Kidney epithelial cell (primary cell): Measurements from ENCODE around the gene OCIAD1. TPM values are rescaled to one million over a fixed set of nuclear protein-coding genes. Genes with fewer than 3 reads are reported as not detected.

Experiments
- DNase-seq: peaks from one replicate; pipeline ENCODE4 v3.0.0-alpha.2; 2010; ENCODE audit warnings: low read depth
- H3K27me3 ChIP-seq: 2 replicates; pipeline ENCODE4 v1.6.0; 2011; ENCODE audit warnings: low read length; ENCODE audit not compliant: control insufficient read depth, insufficient read depth
- H3K36me3 ChIP-seq: 2 replicates; pipeline ENCODE4 v1.5.1; 2011; ENCODE audit warnings: low read length; ENCODE audit not compliant: control insufficient read depth, insufficient read depth
- H3K4me3 ChIP-seq: 2 replicates; pipeline ENCODE4 v1.5.1; 2011; ENCODE audit warnings: low read depth, mild to moderate bottlenecking, control low read depth, low read length
- CTCF ChIP-seq: IDR thresholded peaks from 2 replicates; pipeline ENCODE4 v1.5.1; 2011; ENCODE audit warnings: mild to moderate bottlenecking, moderate library complexity, low read length, control low read depth, inconsistent platforms; ENCODE audit not compliant: insufficient read depth, poor library complexity, severe bottlenecking
- total RNA-seq: library from RNA; depleted of rRNA; stranded (reverse); fragments of >200 nt; gene quantifications from 2 replicates; pipeline ENCODE4 v1.2.3, GENCODE V29; 2015

The OCIAD1 gene
- total RNA-seq, 1 donor from 2014 or later = 166 TPM

DNA sequence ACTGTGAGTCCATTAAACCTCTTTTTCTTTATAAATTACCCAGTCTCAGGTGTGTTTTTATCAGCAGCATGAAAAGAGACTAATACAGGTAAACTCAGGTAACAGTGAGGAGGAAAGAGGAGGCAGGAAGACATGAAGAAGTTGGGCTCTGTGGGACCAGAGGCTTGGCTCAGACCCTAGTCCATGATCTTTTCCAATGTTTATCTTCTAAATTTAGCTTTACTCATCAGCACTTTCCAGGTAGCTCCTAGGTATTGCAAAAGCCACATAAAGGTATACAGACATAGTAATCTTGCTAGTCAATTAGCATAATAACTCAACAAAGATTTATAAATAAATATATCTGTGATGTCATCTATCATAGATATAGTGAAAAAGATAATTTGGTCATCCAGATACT is 39.6 kb upstream of the OCIAD1 start:
- H3K36me3 ChIP-seq = no peaks in the 10 kb centered on the region
- TF ChIP-seq CTCF = no peak
- H3K4me3 ChIP-seq = no peak overlapping the region
- H3K27me3 ChIP-seq = no peaks in the 10 kb centered on the region
- DNase-seq = no peak

- Histone ChIP-seq H3K27me3 (no peaks in the 10 kb centered on the region), H3K36me3 (no peaks in the 10 kb centered on the region), H3K4me3 (no peak overlapping the region)
- no peak for TF ChIP-seq CTCF
- DNase-seq = no peak
Observed at GRCh38 chr4:48792348-48793006, 38.4 kb upstream of the OCIAD1 start.

- DNase-seq = no peak
- H3K36me3 ChIP-seq = no peaks in the 10 kb centered on the region
- no peaks in the 10 kb centered on the region for H3K27me3 ChIP-seq
- H3K4me3 ChIP-seq = no peak overlapping the region
- TF ChIP-seq CTCF = no peak
Observed at GRCh38 chr4:48795108-48795507, 35.8 kb upstream of the OCIAD1 start.

DNA sequence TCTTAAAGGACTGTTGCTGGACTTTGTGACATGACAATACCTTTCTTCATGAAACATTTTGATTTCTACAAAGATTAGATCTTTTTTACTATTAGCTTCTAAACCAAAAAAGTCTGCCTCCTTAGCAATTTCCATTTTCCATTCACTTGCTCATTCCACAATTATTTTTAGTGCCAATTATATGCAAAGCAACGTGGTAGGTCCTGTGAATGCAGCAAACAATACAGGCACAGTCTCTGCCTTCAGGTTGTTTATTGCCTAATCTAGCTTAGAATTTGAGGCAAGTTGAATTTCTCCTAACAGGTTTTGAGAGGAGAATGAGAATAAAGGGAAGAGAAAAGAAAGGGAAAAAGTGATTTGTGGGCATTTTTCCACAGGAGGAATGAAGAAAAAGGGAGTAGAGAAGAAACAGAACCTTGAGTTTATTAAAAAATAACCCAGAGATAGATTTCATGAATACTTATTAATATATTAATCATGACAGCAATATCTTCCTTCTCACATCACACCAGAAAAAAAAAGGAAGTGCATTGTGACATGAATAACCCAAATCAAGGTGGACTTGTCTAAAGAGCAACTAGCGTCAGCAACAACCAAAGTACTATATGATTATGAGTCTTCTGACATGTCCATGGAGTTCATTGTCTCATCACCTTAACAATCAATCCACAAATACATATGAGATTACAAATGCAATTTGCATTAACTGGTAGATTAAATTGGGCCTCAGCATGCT is 34.5 kb upstream of the OCIAD1 start:
- Histone ChIP-seq H3K4me3 (no peak overlapping the region), H3K27me3 (no peaks in the 10 kb centered on the region), H3K36me3 (no peaks in the 10 kb centered on the region)
- no peak for TF ChIP-seq CTCF
- no peak for DNase-seq

- no peak overlapping the region for H3K4me3 ChIP-seq
- H3K27me3 ChIP-seq = no peaks in the 10 kb centered on the region
- TF ChIP-seq CTCF = no peak
- DNase-seq = no peak
- no peaks in the 10 kb centered on the region for H3K36me3 ChIP-seq
Observed at GRCh38 chr4:48796927-48797679, 33.8 kb upstream of the OCIAD1 start.
